Aortic smooth muscle cell (primary cell): Measurements from ENCODE around the gene SIGLEC8. TPM values are rescaled to one million over a fixed set of nuclear protein-coding genes. Genes with fewer than 3 reads are reported as not detected.

Experiments used
- total RNA-seq: library from RNA; depleted of rRNA; stranded (reverse); fragments of >200 nt; gene quantifications from 2 replicates; pipeline ENCODE4 v1.2.3, GENCODE V29; 2014

Gene SIGLEC8
- total RNA-seq, result not detected in 2 replicates

DNA sequence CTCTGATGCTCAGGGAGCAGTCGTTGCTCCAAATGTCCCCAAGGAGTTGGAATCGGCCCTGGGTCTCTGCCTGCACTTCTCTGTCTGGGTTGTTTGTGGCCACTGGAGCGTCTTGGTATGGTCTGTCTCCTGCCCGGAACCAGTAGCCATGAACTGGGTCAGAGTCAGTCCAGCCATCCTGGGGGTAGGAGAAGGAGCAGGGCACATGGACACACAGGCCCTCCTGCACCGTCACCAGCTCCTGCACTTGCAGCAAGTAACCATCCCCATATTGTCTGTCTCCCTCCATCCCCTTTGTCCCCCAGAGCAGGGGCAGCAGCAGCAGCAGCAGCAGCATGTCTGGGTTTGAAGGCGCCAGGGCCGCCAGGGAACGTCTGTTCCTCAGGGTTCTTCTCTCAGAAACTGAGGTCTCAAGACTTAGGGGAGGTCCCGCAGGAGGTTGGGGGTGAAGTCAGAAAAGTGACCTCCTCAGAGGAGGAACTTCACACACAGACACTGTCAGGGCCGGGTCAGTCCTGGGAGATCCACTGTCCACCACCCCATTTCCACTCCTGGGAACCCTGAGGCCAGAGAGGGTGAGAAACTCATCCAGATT is at the start of gene SIGLEC8:
SIGLEC8 (minus strand) TSS at position 404 of the 595 bp plus-strand sequence; CDS start at position 337, 67 bp downstream.

DNA sequence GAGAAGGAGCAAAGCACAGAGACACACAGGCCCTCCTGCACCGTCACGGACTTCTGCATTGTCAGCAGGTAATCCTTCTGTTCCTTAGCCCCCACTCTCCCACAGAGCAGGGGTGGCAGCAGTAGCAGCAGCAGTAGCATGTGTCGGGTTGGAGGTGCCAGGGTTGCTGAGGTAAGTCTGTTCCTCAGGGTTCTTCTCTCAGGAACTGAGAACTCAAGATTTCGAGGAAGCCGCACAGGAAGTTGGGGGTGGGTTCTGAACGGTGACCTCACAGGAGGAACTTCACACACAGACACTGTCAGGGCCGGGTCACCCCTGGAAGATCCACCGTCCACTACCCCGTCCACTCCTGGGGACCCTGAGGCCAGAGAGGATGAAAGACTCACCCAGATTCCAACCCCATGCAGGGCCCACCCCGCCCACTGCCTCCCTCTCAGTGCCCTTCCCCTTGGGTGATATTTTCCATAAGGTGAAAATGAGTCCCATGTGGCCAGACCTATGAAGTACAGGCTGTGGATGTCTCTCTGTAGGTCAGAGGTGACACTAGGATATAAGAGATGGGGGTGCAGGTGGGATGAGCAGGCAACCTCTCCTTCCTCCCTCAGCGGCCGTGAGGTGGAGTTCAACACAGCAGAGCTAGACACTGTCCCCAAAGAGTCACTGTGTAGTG is 43.5 kb upstream of the SIGLEC8 start, which contains the start of gene SIGLEC12:
SIGLEC12 (minus strand) TSS at position 207 of the 670 bp plus-strand sequence; CDS start at position 140, 67 bp downstream.

DNA sequence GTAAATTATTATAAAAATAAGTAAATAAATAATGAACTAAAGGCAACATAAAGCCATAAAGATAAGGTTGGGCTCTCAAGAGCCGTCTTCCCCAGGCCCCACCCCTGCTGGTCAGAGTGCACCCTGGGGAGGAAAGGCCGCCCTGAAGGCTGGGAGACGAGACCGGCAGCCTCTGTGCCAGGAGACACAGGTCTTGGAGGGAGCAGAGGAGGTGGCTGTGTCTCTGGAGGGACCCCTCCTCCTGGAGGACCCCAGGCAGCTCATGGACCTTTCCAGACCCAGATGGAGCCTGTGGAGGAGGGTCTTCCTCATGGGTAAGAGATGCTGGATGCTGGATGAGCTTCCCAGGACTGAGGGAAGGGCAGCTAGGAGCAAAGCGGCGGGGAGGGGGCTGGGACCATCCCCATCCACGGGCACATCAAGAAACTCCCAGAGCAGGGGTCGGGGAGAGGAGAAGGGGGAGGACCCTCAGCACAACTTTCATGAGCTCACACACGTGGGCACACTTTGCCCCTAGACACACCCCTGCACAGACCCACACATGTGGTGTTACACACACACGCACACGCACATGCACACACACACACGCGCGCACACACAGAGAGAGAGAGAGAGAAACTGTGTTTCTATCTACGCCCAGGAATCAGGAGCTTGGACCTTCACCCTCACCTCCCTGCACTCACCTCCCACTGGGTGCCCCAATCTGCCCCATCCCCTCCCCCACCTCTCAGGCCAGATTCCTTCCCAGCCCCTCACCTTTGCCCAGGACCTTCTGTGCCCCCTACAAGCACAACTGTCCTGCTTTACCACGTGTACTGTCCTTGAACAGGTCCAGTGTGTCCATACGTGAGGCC is 20.4 kb upstream of the SIGLEC8 start, which contains the start of gene CEACAM18:
CEACAM18 (plus strand) TSS at position 159 of the 854 bp plus-strand sequence.

DNA sequence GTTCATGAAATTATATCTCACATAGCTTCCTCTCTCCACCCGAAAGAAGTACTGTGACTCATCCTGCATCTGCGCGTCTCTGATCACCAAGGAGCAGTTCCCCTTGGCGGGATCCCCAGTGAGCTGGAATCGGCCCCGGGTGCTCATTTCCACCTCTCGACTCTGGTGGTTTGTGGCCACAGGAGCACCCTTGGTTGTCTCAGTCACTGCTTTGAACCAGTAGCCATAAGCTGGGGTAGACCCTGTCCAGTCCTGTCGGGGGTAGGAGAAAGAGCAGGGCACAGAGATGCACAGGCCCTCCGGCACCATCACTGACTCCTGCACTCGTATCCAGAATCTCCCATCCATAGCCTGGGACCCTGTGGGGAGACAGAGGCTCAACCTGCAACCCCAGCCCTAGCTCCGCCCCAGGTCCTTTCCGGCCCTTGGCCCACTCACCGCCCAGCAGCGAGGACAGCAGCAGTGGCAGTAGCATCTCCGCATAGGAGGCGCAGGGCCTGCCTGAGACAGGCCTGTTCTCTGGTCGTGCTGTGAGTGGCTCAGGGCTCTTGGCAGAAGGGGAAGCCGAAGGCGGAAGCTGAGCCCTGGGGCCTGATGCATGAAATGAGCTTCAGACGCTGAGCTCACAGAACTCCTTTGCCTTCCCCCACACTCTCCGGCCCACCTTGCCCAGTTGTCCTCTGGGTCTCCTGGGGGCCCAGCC is 41.0 kb downstream of the SIGLEC8 start, which contains the start of gene SIGLEC10:
SIGLEC10 (minus strand) TSS at position 536 of the 703 bp plus-strand sequence; CDS start at position 475, 61 bp downstream.

Other genes starting within 250 kb of the SIGLEC8 start
- not detected in 2 replicates for gene CD33, start 233.4 kb downstream of the SIGLEC8 start, total RNA-seq
- gene SIGLECL1, start 207.4 kb downstream of the SIGLEC8 start, total RNA-seq, result not detected in 2 replicates
- gene IGLON5, start 146.8 kb downstream of the SIGLEC8 start, total RNA-seq, result not detected in 2 replicates
- gene VSIG10L, start 116.3 kb downstream of the SIGLEC8 start, total RNA-seq, result 0.25 and 0.26 TPM in 2 replicates
- 121 and 171 TPM in 2 replicates for gene ETFB, start 92.1 kb downstream of the SIGLEC8 start, total RNA-seq
- not detected in 2 replicates for gene CLDND2, start 89.5 kb downstream of the SIGLEC8 start, total RNA-seq
- gene NKG7, start 85.8 kb downstream of the SIGLEC8 start, total RNA-seq, result not detected in 2 replicates
- gene LIM2, start 70.5 kb downstream of the SIGLEC8 start, total RNA-seq, result not detected in 2 replicates
- not detected in 2 replicates for gene C19orf84, start 67.9 kb downstream of the SIGLEC8 start, total RNA-seq
- gene SIGLEC10, start 40.8 kb downstream of the SIGLEC8 start, total RNA-seq, result not detected in 2 replicates
- gene CEACAM18, start 20.1 kb upstream of the SIGLEC8 start, total RNA-seq, result not detected in 2 replicates
- gene SIGLEC12, start 43.3 kb upstream of the SIGLEC8 start, total RNA-seq, result not detected in 2 replicates
- gene SIGLEC6, start 73.2 kb upstream of the SIGLEC8 start, total RNA-seq, result not detected in 2 replicates
- 3.4 and 4.5 TPM in 2 replicates for gene ZNF175, start 112.8 kb upstream of the SIGLEC8 start, total RNA-seq
- not detected in 2 replicates for gene SIGLEC5, start 171.9 kb upstream of the SIGLEC8 start, total RNA-seq
- gene SIGLEC14, start 188.4 kb upstream of the SIGLEC8 start, total RNA-seq, result not detected in 2 replicates
- 4.8 and 8.1 TPM in 2 replicates for gene SPACA6, start 234.9 kb upstream of the SIGLEC8 start, total RNA-seq